WTC11 (cell line): ENCODE data around the gene AOC3. TPM values are rescaled to one million over a fixed set of nuclear protein-coding genes. Genes with fewer than 3 reads are reported as not detected.

Source experiments
- ATAC-seq: fragments of 200-7000 bp; cut with Tn5 transposase; 2 replicates; pipeline ENCODE4 v1.10.0; 2021; ENCODE audit warnings: mild to moderate bottlenecking, moderate library complexity
- CTCF ChIA-PET: fragments of 300-600 bp; sonication (Branson Sonifier 250); formaldehyde crosslinking; loops from one replicate; lab custom pipeline; 2021; ENCODE audit warnings: antibody characterized with exemption; lab: Charles Lee
- POLR2A ChIA-PET: fragments of 350-600 bp; sonication (Branson Sonifier 250); formaldehyde crosslinking; loops from one replicate; lab custom pipeline; 2021; ENCODE audit warnings: antibody characterized with exemption; lab: Charles Lee
- DNase-seq: peaks from one replicate; pipeline ENCODE4 v3.0.0; 2021; ENCODE audit warnings: low spot score
- H3K27ac Mint-ChIP-seq: 2 replicates; pipeline ENCODE4 v1.8.0; 2021; ENCODE audit warnings: mixed read lengths
- H3K27me3 Mint-ChIP-seq: 2 replicates; pipeline ENCODE4 v1.8.0; 2021; ENCODE audit warnings: low read depth, mild to moderate bottlenecking, moderate library complexity, mixed read lengths
- H3K36me3 Mint-ChIP-seq: 2 replicates; pipeline ENCODE4 v1.8.0; 2021; ENCODE audit warnings: mixed read lengths
- H3K4me1 Mint-ChIP-seq: 2 replicates; pipeline ENCODE4 v1.8.0; 2022; ENCODE audit warnings: mixed read lengths
- H3K4me3 Mint-ChIP-seq: 2 replicates; pipeline ENCODE4 v1.8.0; 2021; ENCODE audit warnings: mild to moderate bottlenecking, moderate library complexity, mixed read lengths
- H3K9me3 Mint-ChIP-seq: 2 replicates; pipeline ENCODE4 v1.8.0; 2021; ENCODE audit warnings: mixed read lengths
- ATF2 ChIP-seq: sonication (generic); formaldehyde crosslinking; IDR thresholded peaks from 2 replicates; pipeline ENCODE4 v1.8.1; 2022; ENCODE audit warnings: low read depth, missing genetic modification reagents, borderline replicate concordance
- ELF4 ChIP-seq: sonication (generic); formaldehyde crosslinking; IDR thresholded peaks from 2 replicates; pipeline ENCODE4 v1.8.1; 2022; ENCODE audit warnings: low read depth, mild to moderate bottlenecking, moderate library complexity, missing genetic modification reagents
- ETV6 ChIP-seq: sonication (generic); formaldehyde crosslinking; IDR thresholded peaks from 2 replicates; pipeline ENCODE4 v1.8.1; 2022; ENCODE audit warnings: mild to moderate bottlenecking, missing genetic modification reagents
- HMGXB4 ChIP-seq: sonication (generic); formaldehyde crosslinking; IDR thresholded peaks from 2 replicates; pipeline ENCODE4 v1.8.1; 2023; ENCODE audit warnings: mild to moderate bottlenecking, moderate library complexity, missing genetic modification reagents
- IRF2 ChIP-seq: sonication (generic); formaldehyde crosslinking; IDR thresholded peaks from 2 replicates; pipeline ENCODE4 v1.8.0; 2022; ENCODE audit warnings: low read depth, missing genetic modification reagents, borderline replicate concordance
- NFATC4 ChIP-seq: fragments of 250-450 bp; sonication (Bioruptor Pico); IDR thresholded peaks from 2 replicates; pipeline ENCODE4 v1.9.0; 2021; ENCODE audit warnings: mild to moderate bottlenecking
- NFE2L1 ChIP-seq: sonication (generic); formaldehyde crosslinking; IDR thresholded peaks from 2 replicates; pipeline ENCODE4 v1.8.1; 2023; ENCODE audit warnings: missing genetic modification reagents
- SMAD4 ChIP-seq: sonication (generic); formaldehyde crosslinking; IDR thresholded peaks from 2 replicates; pipeline ENCODE4 v1.8.0; 2022; ENCODE audit warnings: mild to moderate bottlenecking, missing genetic modification reagents
- TP53 ChIP-seq: sonication (generic); formaldehyde crosslinking; IDR thresholded peaks from 2 replicates; pipeline ENCODE4 v1.8.1; 2023; ENCODE audit warnings: mild to moderate bottlenecking, missing genetic modification reagents
- ZNF121 ChIP-seq: sonication (generic); formaldehyde crosslinking; IDR thresholded peaks from 2 replicates; pipeline ENCODE4 v1.8.0; 2023; ENCODE audit warnings: missing genetic modification reagents
- ZNF416 ChIP-seq: fragments of 250-450 bp; sonication (Bioruptor Pico); IDR thresholded peaks from 2 replicates; pipeline ENCODE4 v1.9.0; 2021; ENCODE audit warnings: mild to moderate bottlenecking, inconsistent platforms
- ZNF423 ChIP-seq: fragments of 250-450 bp; sonication (Bioruptor Pico); IDR thresholded peaks from 2 replicates; pipeline ENCODE4 v2.1.2; 2022; ENCODE audit warnings: mild to moderate bottlenecking, moderate library complexity
- ZNF425 ChIP-seq: fragments of 250-450 bp; sonication (Bioruptor Pico); conservative IDR thresholded peaks from 2 replicates; pipeline ENCODE4 v1.9.0; 2021; ENCODE audit warnings: mild to moderate bottlenecking
- total RNA-seq: library from RNA; stranded (reverse); gene quantifications from 3 replicates; pipeline ENCODE4 v1.2.3, GENCODE V29; 2021
- TF ChIP-seq, protein P1 (sequence below): sonication (generic); formaldehyde crosslinking; IDR thresholded peaks from 2 replicates; pipeline ENCODE4 v1.8.0; 2022; ENCODE audit warnings: missing genetic modification reagents
- TF ChIP-seq, protein P2 (sequence below): fragments of 250-450 bp; sonication (Bioruptor Pico); IDR thresholded peaks from 2 replicates; pipeline ENCODE4 v1.9.0; 2021; ENCODE audit warnings: mild to moderate bottlenecking
- TF ChIP-seq, protein P3 (sequence below): fragments of 250-450 bp; sonication (Bioruptor Pico); IDR thresholded peaks from 2 replicates; pipeline ENCODE4 v2.1.2; 2022; ENCODE audit warnings: mild to moderate bottlenecking, moderate library complexity
- TF ChIP-seq, protein P4 (sequence below): sonication (generic); formaldehyde crosslinking; IDR thresholded peaks from 2 replicates; pipeline ENCODE4 v1.8.1; 2023; ENCODE audit warnings: mild to moderate bottlenecking, missing genetic modification reagents, moderate library complexity

The AOC3 gene
- total RNA-seq, 1 experiment from 2014 or later, result 7.6 TPM

- POLR2A ChIA-PET, result interaction anchor here (0.5 to 1.4 kb wide), 3 partner anchors 12 to 152 kb away, joined by 3 read pairs; partner anchors contain the start of gene PSME3
- Mint-ChIP-seq H3K27ac (no peak overlapping the region), H3K4me1 (no peaks in the 10 kb centered on the region)
- TF ChIP-seq ZNF416 (CRISPR knock-in tag) (no peak), HMGXB4 (CRISPR knock-in tag) (no peak), ZNF423 (CRISPR knock-in tag) (no peak), NFATC4 (CRISPR knock-in tag) (no peak), NFE2L1 (CRISPR knock-in tag) (no peak), SMAD4 (CRISPR knock-in tag) (no peak)
- TF ChIP-seq, protein P1, sequence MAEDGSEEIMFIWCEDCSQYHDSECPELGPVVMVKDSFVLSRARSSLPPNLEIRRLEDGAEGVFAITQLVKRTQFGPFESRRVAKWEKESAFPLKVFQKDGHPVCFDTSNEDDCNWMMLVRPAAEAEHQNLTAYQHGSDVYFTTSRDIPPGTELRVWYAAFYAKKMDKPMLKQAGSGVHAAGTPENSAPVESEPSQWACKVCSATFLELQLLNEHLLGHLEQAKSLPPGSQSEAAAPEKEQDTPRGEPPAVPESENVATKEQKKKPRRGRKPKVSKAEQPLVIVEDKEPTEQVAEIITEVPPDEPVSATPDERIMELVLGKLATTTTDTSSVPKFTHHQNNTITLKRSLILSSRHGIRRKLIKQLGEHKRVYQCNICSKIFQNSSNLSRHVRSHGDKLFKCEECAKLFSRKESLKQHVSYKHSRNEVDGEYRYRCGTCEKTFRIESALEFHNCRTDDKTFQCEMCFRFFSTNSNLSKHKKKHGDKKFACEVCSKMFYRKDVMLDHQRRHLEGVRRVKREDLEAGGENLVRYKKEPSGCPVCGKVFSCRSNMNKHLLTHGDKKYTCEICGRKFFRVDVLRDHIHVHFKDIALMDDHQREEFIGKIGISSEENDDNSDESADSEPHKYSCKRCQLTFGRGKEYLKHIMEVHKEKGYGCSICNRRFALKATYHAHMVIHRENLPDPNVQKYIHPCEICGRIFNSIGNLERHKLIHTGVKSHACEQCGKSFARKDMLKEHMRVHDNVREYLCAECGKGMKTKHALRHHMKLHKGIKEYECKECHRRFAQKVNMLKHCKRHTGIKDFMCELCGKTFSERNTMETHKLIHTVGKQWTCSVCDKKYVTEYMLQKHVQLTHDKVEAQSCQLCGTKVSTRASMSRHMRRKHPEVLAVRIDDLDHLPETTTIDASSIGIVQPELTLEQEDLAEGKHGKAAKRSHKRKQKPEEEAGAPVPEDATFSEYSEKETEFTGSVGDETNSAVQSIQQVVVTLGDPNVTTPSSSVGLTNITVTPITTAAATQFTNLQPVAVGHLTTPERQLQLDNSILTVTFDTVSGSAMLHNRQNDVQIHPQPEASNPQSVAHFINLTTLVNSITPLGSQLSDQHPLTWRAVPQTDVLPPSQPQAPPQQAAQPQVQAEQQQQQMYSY (CRISPR knock-in tag), result no peak
- TF ChIP-seq, protein P2, sequence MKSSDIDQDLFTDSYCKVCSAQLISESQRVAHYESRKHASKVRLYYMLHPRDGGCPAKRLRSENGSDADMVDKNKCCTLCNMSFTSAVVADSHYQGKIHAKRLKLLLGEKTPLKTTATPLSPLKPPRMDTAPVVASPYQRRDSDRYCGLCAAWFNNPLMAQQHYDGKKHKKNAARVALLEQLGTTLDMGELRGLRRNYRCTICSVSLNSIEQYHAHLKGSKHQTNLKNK, result no peak
- TF ChIP-seq, all 79 proteins: peak for 0
- no peaks in the 10 kb centered on the region for H3K27me3 Mint-ChIP-seq
- DNase-seq (no peak), ATAC-seq (no peak)
- CTCF ChIA-PET, result interaction anchor here (1.0 to 4.5 kb wide), 4 partner anchors 26 to 152 kb away, joined by 3 to 52 read pairs (median 9); partner anchors contain the start of gene RPL27
- H3K4me3 Mint-ChIP-seq, result no peak overlapping the region
- H3K9me3 Mint-ChIP-seq, result no peaks in the 10 kb centered on the region
- H3K36me3 Mint-ChIP-seq, result peaks cover 47% of the 10 kb centered on the region
Observed at GRCh38 chr17:42845556-42845917, 5.5 kb upstream of the AOC3 start.

- TF ChIP-seq ETV6 (CRISPR knock-in tag), result no peak
- TF ChIP-seq TP53 (CRISPR knock-in tag), result no peak
- TF ChIP-seq, protein P3, sequence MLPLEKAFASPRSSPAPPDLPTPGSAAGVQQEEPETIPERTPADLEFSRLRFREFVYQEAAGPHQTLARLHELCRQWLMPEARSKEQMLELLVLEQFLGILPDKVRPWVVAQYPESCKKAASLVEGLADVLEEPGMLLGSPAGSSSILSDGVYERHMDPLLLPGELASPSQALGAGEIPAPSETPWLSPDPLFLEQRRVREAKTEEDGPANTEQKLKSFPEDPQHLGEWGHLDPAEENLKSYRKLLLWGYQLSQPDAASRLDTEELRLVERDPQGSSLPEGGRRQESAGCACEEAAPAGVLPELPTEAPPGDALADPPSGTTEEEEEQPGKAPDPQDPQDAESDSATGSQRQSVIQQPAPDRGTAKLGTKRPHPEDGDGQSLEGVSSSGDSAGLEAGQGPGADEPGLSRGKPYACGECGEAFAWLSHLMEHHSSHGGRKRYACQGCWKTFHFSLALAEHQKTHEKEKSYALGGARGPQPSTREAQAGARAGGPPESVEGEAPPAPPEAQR, result no peak
- TF ChIP-seq ATF2 (CRISPR knock-in tag), result no peak
- TF ChIP-seq ELF4 (CRISPR knock-in tag), result no peak
- no peak for TF ChIP-seq IRF2 (CRISPR knock-in tag)
- TF ChIP-seq, protein P4, sequence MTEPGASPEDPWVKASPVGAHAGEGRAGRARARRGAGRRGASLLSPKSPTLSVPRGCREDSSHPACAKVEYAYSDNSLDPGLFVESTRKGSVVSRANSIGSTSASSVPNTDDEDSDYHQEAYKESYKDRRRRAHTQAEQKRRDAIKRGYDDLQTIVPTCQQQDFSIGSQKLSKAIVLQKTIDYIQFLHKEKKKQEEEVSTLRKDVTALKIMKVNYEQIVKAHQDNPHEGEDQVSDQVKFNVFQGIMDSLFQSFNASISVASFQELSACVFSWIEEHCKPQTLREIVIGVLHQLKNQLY, result no peak
- no peak for TF ChIP-seq ZNF121 (CRISPR knock-in tag)
- no peak for TF ChIP-seq ZNF425
- TF ChIP-seq HMGXB4 (CRISPR knock-in tag), result no peak
- TF ChIP-seq, all 79 proteins: peak for 0
- peaks cover 42% of the 10 kb centered on the region for H3K36me3 Mint-ChIP-seq
- DNase-seq (no peak), ATAC-seq (no peak)
- ChIA-PET CTCF (interaction anchor here (1.0 to 4.5 kb wide), 2 partner anchors 83 to 92 kb away, joined by 3 to 52 read pairs; no protein-coding TSS in a partner anchor), POLR2A (interaction anchor here (0.5 to 1.4 kb wide), 3 partner anchors 13 to 152 kb away, joined by 3 read pairs; partner anchors contain the start of gene PSME3)
- H3K4me1 Mint-ChIP-seq, result no peaks in the 10 kb centered on the region; the same call in 1 of the 2 replicates
- no peaks in the 10 kb centered on the region for H3K27me3 Mint-ChIP-seq
- H3K9me3 Mint-ChIP-seq, result no peaks in the 10 kb centered on the region
- H3K27ac Mint-ChIP-seq, result no peak overlapping the region
- H3K4me3 Mint-ChIP-seq, result no peak overlapping the region
Observed at GRCh38 chr17:42845918-42846593, 4.9 kb upstream of the AOC3 start.
